DMS53 treated with DMSO at 0.1 percent for 48 hours (cell line): ENCODE data around the gene IL1RAPL1.

Experiments used
- DNase-seq: peaks from one replicate; lab custom pipeline; 2025; ENCODE audit not compliant: unreplicated experiment; lab: John Stamatoyannopoulos, UW

Gene IL1RAPL1

GRCh38 chrX:29397506-29397905 is 810.3 kb downstream of the IL1RAPL1 start:
- DNase-seq: no peak

GRCh38 chrX:29407357-29407756 is 820.1 kb downstream of the IL1RAPL1 start:
- no peak for DNase-seq

- no peak for DNase-seq
Measured at GRCh38 chrX:29419774-29420553, 832.7 kb downstream of the IL1RAPL1 start.

- no peak for DNase-seq
Measured at GRCh38 chrX:29422034-29422433, 834.8 kb downstream of the IL1RAPL1 start.

GRCh38 chrX:29431895-29432294 is 844.6 kb downstream of the IL1RAPL1 start:
- no peak for DNase-seq

GRCh38 chrX:29432534-29432933 is 845.3 kb downstream of the IL1RAPL1 start:
- DNase-seq: no peak

- no peak for DNase-seq
Measured at GRCh38 chrX:29434939-29435338, 847.7 kb downstream of the IL1RAPL1 start.

- no peak for DNase-seq
Measured at GRCh38 chrX:29435396-29435795, 848.1 kb downstream of the IL1RAPL1 start.

- no peak for DNase-seq
Measured at GRCh38 chrX:29447867-29448266, 860.6 kb downstream of the IL1RAPL1 start.

- no peak for DNase-seq
Measured at GRCh38 chrX:29453333-29453732, 866.1 kb downstream of the IL1RAPL1 start.

GRCh38 chrX:29455702-29456101 is 868.5 kb downstream of the IL1RAPL1 start:
- no peak for DNase-seq

GRCh38 chrX:29461039-29461438 is 873.8 kb downstream of the IL1RAPL1 start:
- DNase-seq: no peak

GRCh38 chrX:29466456-29466855 is 879.2 kb downstream of the IL1RAPL1 start:
- no peak for DNase-seq

GRCh38 chrX:29468911-29469494 is 881.8 kb downstream of the IL1RAPL1 start:
- DNase-seq: no peak

- no peak for DNase-seq
Measured at GRCh38 chrX:29470030-29470429, 882.8 kb downstream of the IL1RAPL1 start.

GRCh38 chrX:29471829-29472228 is 884.6 kb downstream of the IL1RAPL1 start:
- DNase-seq: no peak

GRCh38 chrX:29477878-29478277 is 890.6 kb downstream of the IL1RAPL1 start:
- DNase-seq: no peak

GRCh38 chrX:29478336-29479069 is 891.3 kb downstream of the IL1RAPL1 start:
- DNase-seq: peak; percentile 44

GRCh38 chrX:29487214-29487613 is 900.0 kb downstream of the IL1RAPL1 start:
- DNase-seq: no peak

GRCh38 chrX:29487714-29488113 is 900.5 kb downstream of the IL1RAPL1 start:
- no peak for DNase-seq

GRCh38 chrX:29488919-29489318 is 901.7 kb downstream of the IL1RAPL1 start:
- DNase-seq: no peak

- peak; percentile 57 for DNase-seq
Measured at GRCh38 chrX:29490606-29491005, 903.4 kb downstream of the IL1RAPL1 start.
